ENCODE results near the gene ZKSCAN3. TPM values are rescaled to one million over a fixed set of nuclear protein-coding genes. Genes with fewer than 3 reads are reported as not detected.

Gene ZKSCAN3
- total RNA-seq, 4 donors from 2014 or later = 2.0 to 7.7 (median 2.5) TPM

GRCh38 chr6:28343898-28344677 is 5.7 kb upstream of the ZKSCAN3 start:
- DNase-seq (ENCODE audit: low spot score) (no peak), ATAC-seq (ENCODE audit: low FRiP score) (no peak)
- no peak for TF ChIP-seq CTCF (IDR thresholded peaks at IDR 0.05)

- ATAC-seq (ENCODE audit: low FRiP score) = no peak
- no peak for DNase-seq (ENCODE audit: low spot score)
- no peak for TF ChIP-seq CTCF (IDR thresholded peaks at IDR 0.05)
These were observed 4.5 kb upstream of the ZKSCAN3 start for GRCh38 chr6:28345201-28345600.

GRCh38 chr6:28347119-28347518 is 2.6 kb upstream of the ZKSCAN3 start:
- DNase-seq (ENCODE audit: low spot score) (no peak), ATAC-seq (ENCODE audit: low FRiP score) (no peak)
- TF ChIP-seq CTCF (IDR thresholded peaks at IDR 0.05) = no peak

- DNase-seq (ENCODE audit: low spot score) (no peak), ATAC-seq (ENCODE audit: low FRiP score) (no peak)
- TF ChIP-seq CTCF (IDR thresholded peaks at IDR 0.05) = no peak
These were observed 329 bp upstream of the ZKSCAN3 start for GRCh38 chr6:28349344-28349891.

- DNase-seq (ENCODE audit: low spot score) (no peak), ATAC-seq (ENCODE audit: low FRiP score) (no peak)
- TF ChIP-seq CTCF (IDR thresholded peaks at IDR 0.05) = no peak
These were observed 1.3 kb downstream of the ZKSCAN3 start for GRCh38 chr6:28351087-28351486.

- ATAC-seq (ENCODE audit: low FRiP score) = no peak
- TF ChIP-seq CTCF (IDR thresholded peaks at IDR 0.05) = no peak
- no peak for DNase-seq (ENCODE audit: low spot score)
These were observed 1.8 kb downstream of the ZKSCAN3 start for GRCh38 chr6:28351493-28351925.

- DNase-seq (ENCODE audit: low spot score) (no peak), ATAC-seq (ENCODE audit: low FRiP score) (no peak)
- no peak for TF ChIP-seq CTCF (IDR thresholded peaks at IDR 0.05)
These were observed 3.6 kb downstream of the ZKSCAN3 start for GRCh38 chr6:28353356-28353755.

All from omental fat pad (tissue), 4 donors.